ENCODE results near the gene CAMTA1. TPM values are rescaled to one million over a fixed set of nuclear protein-coding genes. Genes with fewer than 3 reads are reported as not detected.

CAMTA1 gene
- total RNA-seq, 1 experiment from 2014 or later, result 69.5 TPM

GRCh38 chr1:7712731-7713323 lies 927.6 kb downstream of the CAMTA1 start:
- Histone ChIP-seq H3K36me3 (ENCODE audit: control insufficient read depth in 1 of 2, insufficient read depth in 2 of 2, low read length in 2 of 2) (no peaks in the 10 kb centered on the region; a peak in 1 of 4 replicates), H3K27ac (ENCODE audit: low read depth, low read length) (no peak overlapping the region), H2AFZ (ENCODE audit: low read depth, low read length, poor library complexity, severe bottlenecking) (no peak overlapping the region), H4K20me1 (ENCODE audit: insufficient read depth) (no peaks in the 10 kb centered on the region), H3K9ac (ENCODE audit: low read length) (no peak overlapping the region), H3K79me2 (ENCODE audit: insufficient read depth, low read length) (no peaks in the 10 kb centered on the region), H3K4me2 (ENCODE audit: low read length) (no peak overlapping the region), H3K27me3 (ENCODE audit: insufficient read depth, low read length) (no peaks in the 10 kb centered on the region), H3K4me1 (ENCODE audit: control insufficient read depth in 1 of 2, insufficient read depth in 2 of 2, low read length in 2 of 2) (no peaks in the 10 kb centered on the region), H3K4me3 (replicated peaks in 1 of 2; ENCODE audit: low read depth in 1 of 2, low read length in 2 of 2) (no peak overlapping the region), H3K9me3 (ENCODE audit: control insufficient read depth in 1 of 2, insufficient read depth in 1 of 2, low read depth in 1 of 2, low read length in 2 of 2) (no peaks in the 10 kb centered on the region), H3K9me2 (ENCODE audit: insufficient read depth) (no peaks in the 10 kb centered on the region)
- ATAC-seq (no peak), DNase-seq (ENCODE audit: low read depth, low spot score) (no peak)
- RAD21 ChIA-PET (ENCODE audit: low non-redundant PET in 1 of 2, low total read pairs in 2 of 2, uncharacterized antibody in 2 of 2, unreplicated experiment in 2 of 2), result no interaction called here
- TF ChIP-seq CTCF (IDR thresholded peaks at IDR 0.05 in 2 of 3, conservative IDR thresholded peaks at IDR 0.05 in 1 of 3; ENCODE audit: borderline replicate concordance in 1 of 3, insufficient read depth in 1 of 3, low read depth in 2 of 3, low read length in 2 of 3), result no peak
- no peak for TF ChIP-seq EZH2 (IDR thresholded peaks at IDR 0.05)
- no peak for TF ChIP-seq POLR2AphosphoS5 (IDR thresholded peaks at IDR 0.05; ENCODE audit: low read depth, low read length)
- no peak for TF ChIP-seq ATF3 (IDR thresholded peaks at IDR 0.05)
- TF ChIP-seq ZNF274 (IDR thresholded peaks at IDR 0.05; ENCODE audit: low read depth, low read length), result no peak
- CTCF ChIA-PET, result no interaction called here
- intact Hi-C loops (cut with micrococcal nuclease), result no loop called here
- POLR2A ChIA-PET, result no interaction called here
- BruUV-seq (replicated peaks), result no TSS peak

- no peaks in the 10 kb centered on the region for H3K9me2 ChIP-seq (ENCODE audit: insufficient read depth)
- no TSS peak for BruUV-seq (replicated peaks)
- no peak overlapping the region for H3K4me3 ChIP-seq (replicated peaks in 1 of 2; ENCODE audit: low read depth in 1 of 2, low read length in 2 of 2)
- TF ChIP-seq POLR2A (IDR thresholded peaks at IDR 0.05; ENCODE audit: borderline replicate concordance, extremely low read depth, insufficient read depth, insufficient read length) (no peak), REST (IDR thresholded peaks at IDR 0.05; ENCODE audit: low read depth) (no peak), SRF (IDR thresholded peaks at IDR 0.05; ENCODE audit: low read depth) (no peak)
- no peaks in the 10 kb centered on the region for H4K20me1 ChIP-seq (ENCODE audit: insufficient read depth)
- no peaks in the 10 kb centered on the region for H3K79me2 ChIP-seq (ENCODE audit: insufficient read depth, low read length)
- H3K36me3 ChIP-seq (ENCODE audit: control insufficient read depth in 1 of 2, insufficient read depth in 2 of 2, low read length in 2 of 2), result no peaks in the 10 kb centered on the region
- H3K27ac ChIP-seq (ENCODE audit: low read depth, low read length), result no peak overlapping the region
- H3K4me2 ChIP-seq (ENCODE audit: low read length), result no peak overlapping the region
- DNase-seq (ENCODE audit: low read depth, low spot score), result no peak
- no peaks in the 10 kb centered on the region for H3K4me1 ChIP-seq (ENCODE audit: control insufficient read depth in 1 of 2, insufficient read depth in 2 of 2, low read length in 2 of 2)
- no peak overlapping the region for H3K9ac ChIP-seq (ENCODE audit: low read length)
- intact Hi-C loops (cut with micrococcal nuclease), result no loop called here
- POLR2A ChIA-PET, result no interaction called here
- CTCF ChIA-PET, result no interaction called here
- H2AFZ ChIP-seq (ENCODE audit: low read depth, low read length, poor library complexity, severe bottlenecking), result no peak overlapping the region
- H3K9me3 ChIP-seq (ENCODE audit: control insufficient read depth in 1 of 2, insufficient read depth in 1 of 2, low read depth in 1 of 2, low read length in 2 of 2), result no peaks in the 10 kb centered on the region
- no peaks in the 10 kb centered on the region for H3K27me3 ChIP-seq (ENCODE audit: insufficient read depth, low read length)
- RAD21 ChIA-PET (ENCODE audit: low non-redundant PET in 1 of 2, low total read pairs in 2 of 2, uncharacterized antibody in 2 of 2, unreplicated experiment in 2 of 2), result no interaction called here
- no peak for ATAC-seq
Observed at GRCh38 chr1:7716506-7716905, 931.3 kb downstream of the CAMTA1 start.

Data from HCT116 (cell line).